Spleen (tissue), 11 donors: ENCODE measurements around the gene LAMA4. TPM values are rescaled to one million over a fixed set of nuclear protein-coding genes. Genes with fewer than 3 reads are reported as not detected.

Experiments
- DNase-seq: peaks from one replicate; pipeline ENCODE4 v3.0.0-alpha.2; 2020
- H3K27ac ChIP-seq, 8 donors: fragments of 200-600 bp; sonication (generic) in 7 of 8; 1 replicate in 4 of 8; 2 replicates in 4 of 8; pipeline versions ENCODE4 v1.5.0 to v1.8.0; 2016 to 2021; ENCODE audit warnings: inconsistent platforms in 4 of 8, mild to moderate bottlenecking in 4 of 8, moderate library complexity in 1 of 8
- H3K27me3 ChIP-seq, 7 donors: fragments of 200-600 bp; sonication (generic) in 6 of 7; replicated peaks in 1 of 7; 1 replicate in 4 of 7; 2 replicates in 3 of 7; pipeline versions ENCODE4 v1.5.0 to v1.8.0; 2016 to 2021; ENCODE audit warnings: inconsistent platforms in 3 of 7, mild to moderate bottlenecking in 1 of 7
- H3K36me3 ChIP-seq, 6 donors: fragments of 200-600 bp; sonication (generic) in 5 of 6; 1 replicate in 4 of 6; 2 replicates in 2 of 6; pipeline versions ENCODE4 v1.5.0 to v1.8.0; 2016 to 2021; ENCODE audit warnings: inconsistent platforms in 2 of 6
- H3K4me1 ChIP-seq, 6 donors: fragments of 200-600 bp; sonication (generic) in 5 of 6; 1 replicate in 3 of 6; 2 replicates in 3 of 6; pipeline versions ENCODE4 v1.5.0 to v1.8.0; 2016 to 2021; ENCODE audit warnings: inconsistent platforms in 3 of 6
- H3K4me3 ChIP-seq, 8 donors: fragments of 200-600 bp; sonication (generic) in 7 of 8; 1 replicate in 4 of 8; 2 replicates in 4 of 8; pipeline versions ENCODE4 v1.5.0 to v1.8.0; 2016 to 2021; ENCODE audit warnings: inconsistent platforms in 4 of 8, mild to moderate bottlenecking in 4 of 8, moderate library complexity in 2 of 8
- H3K9me3 ChIP-seq, 8 donors: fragments of 200-600 bp; sonication (generic) in 7 of 8; 1 replicate in 4 of 8; 2 replicates in 4 of 8; pipeline versions ENCODE4 v1.5.0 to v1.8.0; 2016 to 2021; ENCODE audit warnings: inconsistent platforms in 4 of 8
- POLR2A ChIP-seq, 3 donors: fragments of 450-650 bp; IDR thresholded peaks; one replicate each; pipeline ENCODE4 v1.5.1; 2017; ENCODE audit warnings: antibody characterized with exemption in 3 of 3, mild to moderate bottlenecking in 1 of 3
- POLR2AphosphoS5 ChIP-seq, 3 donors: sonication (generic); formaldehyde crosslinking; IDR thresholded peaks; one replicate each; pipeline ENCODE4 v1.5.1; 2017; ENCODE audit warnings: antibody characterized with exemption in 3 of 3
- WGBS, 5 donors: extraction: QIAGEN DNeasy Blood & Tissue Kit in 3 of 5; methylation state at CpG; one replicate each; pipeline versions ENCODE4 v1.1.5 to v1.1.7; 2013 to 2018; 5-methylcytosine and 5-hydroxymethylcytosine counted together
- intact Hi-C: fragments of 100-400 bp; cut with DNase I; formaldehyde crosslinking; loops from one replicate; pipeline ENCODE4 v1.15.0; 2023; ENCODE audit warnings: low total_unique reads
- polyA plus RNA-seq, 3 donors: library from polyadenylated mRNA; stranded (reverse); fragments of 200-250 nt; gene quantifications; one replicate each; pipeline ENCODE4 v1.2.1, GENCODE V29; 2013
- total RNA-seq, 7 donors: library from RNA; depleted of rRNA in 3 of 7; stranded (reverse); fragments of >200 nt in 3 of 7; fragmentation: NEBNext Ultra II Directional in 4 of 7; extraction: Animal tissue kit (Norgen Biotek cat#: 25700) in 4 of 7; gene quantifications; one replicate each; pipeline versions ENCODE4 v1.1.0 to v1.2.1, GENCODE V29; 2016 to 2021
- TF ChIP-seq, protein P1 (sequence below), 11 experiments: fragments of 200-600 bp in 7 of 11; fragments of 450-650 bp in 4 of 11; sonication (generic) in 4 of 11; IDR thresholded peaks in 8 of 11; conservative IDR thresholded peaks in 3 of 11; 1 replicate in 7 of 11; 2 replicates in 4 of 11; pipeline versions ENCODE4 v1.4.0 to v1.8.0; 2016 to 2021; ENCODE audit warnings: antibody characterized with exemption in 11 of 11, inconsistent platforms in 4 of 11, mild to moderate bottlenecking in 1 of 11
- donor health status: healthy with polysubstance abuse.
- donor health status: DM: no; HTN: no; CAD: no; lungs with moderate emphysema.
- donor health status: DM: no; HTN: no; CAD: no.
- donor health status: Bipolar disorder and iron deficiency.
- donor health status: healthy.
- donor health status: DM: no; HTN: no; CAD: no.
- donor health status: DM: yes; HTN: yes; CAD: no.

The LAMA4 gene
- total and polyA plus RNA-seq, 10 donors: 0.76 to 3.7 (median 2.5) TPM

DNA sequence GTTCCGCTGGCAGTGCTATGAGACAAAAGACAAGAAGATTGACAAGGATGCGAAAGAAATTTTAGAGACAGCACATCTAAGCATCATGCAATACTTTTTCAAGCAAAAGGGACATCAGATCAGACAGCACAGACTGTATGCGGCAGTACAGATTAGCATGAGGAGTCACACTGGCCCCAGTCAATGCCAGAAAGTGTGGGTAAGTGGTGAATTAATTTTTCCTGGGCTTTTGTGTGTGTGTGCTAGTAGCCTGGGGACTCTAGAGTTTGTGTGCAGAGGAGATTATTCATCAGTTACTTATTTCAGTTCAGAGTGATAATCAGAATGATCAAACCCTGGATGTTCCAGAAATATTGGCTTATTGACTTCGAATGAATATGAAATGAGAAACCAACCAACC lies 47.2 kb downstream of the LAMA4 start:
- intact Hi-C loops: no loop called here
- Histone ChIP-seq H3K36me3 (no peaks in the 10 kb centered on the region), H3K4me1 (no peaks in the 10 kb centered on the region), H3K27ac (no peak overlapping the region), H3K27me3 (peaks cover 0 to 21% (median 6%) of the 10 kb centered on the region in 7 donors), H3K9me3 (no peaks in the 10 kb centered on the region), H3K4me3 (no peak overlapping the region)
- TF ChIP-seq, protein P1, sequence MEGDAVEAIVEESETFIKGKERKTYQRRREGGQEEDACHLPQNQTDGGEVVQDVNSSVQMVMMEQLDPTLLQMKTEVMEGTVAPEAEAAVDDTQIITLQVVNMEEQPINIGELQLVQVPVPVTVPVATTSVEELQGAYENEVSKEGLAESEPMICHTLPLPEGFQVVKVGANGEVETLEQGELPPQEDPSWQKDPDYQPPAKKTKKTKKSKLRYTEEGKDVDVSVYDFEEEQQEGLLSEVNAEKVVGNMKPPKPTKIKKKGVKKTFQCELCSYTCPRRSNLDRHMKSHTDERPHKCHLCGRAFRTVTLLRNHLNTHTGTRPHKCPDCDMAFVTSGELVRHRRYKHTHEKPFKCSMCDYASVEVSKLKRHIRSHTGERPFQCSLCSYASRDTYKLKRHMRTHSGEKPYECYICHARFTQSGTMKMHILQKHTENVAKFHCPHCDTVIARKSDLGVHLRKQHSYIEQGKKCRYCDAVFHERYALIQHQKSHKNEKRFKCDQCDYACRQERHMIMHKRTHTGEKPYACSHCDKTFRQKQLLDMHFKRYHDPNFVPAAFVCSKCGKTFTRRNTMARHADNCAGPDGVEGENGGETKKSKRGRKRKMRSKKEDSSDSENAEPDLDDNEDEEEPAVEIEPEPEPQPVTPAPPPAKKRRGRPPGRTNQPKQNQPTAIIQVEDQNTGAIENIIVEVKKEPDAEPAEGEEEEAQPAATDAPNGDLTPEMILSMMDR (IDR thresholded peaks at IDR 0.05 in 8 of 11, conservative IDR thresholded peaks at IDR 0.05 in 3 of 11): no peak
- TF ChIP-seq POLR2AphosphoS5 (IDR thresholded peaks at IDR 0.05): no peak
- no peak for TF ChIP-seq POLR2A (IDR thresholded peaks at IDR 0.05)
- 91 to 98% (median 92%) methylated on average over 4 of the region's 4 CpGs for WGBS, 5 donors
- no peak for DNase-seq

DNA sequence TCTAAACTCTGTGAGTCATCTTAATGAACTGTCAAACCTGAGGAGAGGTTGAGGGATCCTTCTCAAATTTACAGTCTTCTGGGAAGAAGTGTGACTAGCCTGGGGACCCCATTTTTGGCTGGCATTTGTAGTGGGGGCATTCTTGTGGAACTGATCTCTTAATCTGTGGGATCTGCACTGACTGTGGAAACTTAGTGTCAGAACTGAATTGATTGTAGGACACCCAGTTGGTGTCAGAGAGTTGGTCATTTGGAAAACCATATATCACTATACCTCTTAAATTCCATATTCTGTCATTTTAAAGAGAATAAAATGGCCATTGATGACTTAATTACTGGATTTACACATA lies 48.3 kb downstream of the LAMA4 start:
- intact Hi-C loops: no loop called here
- TF ChIP-seq, protein P1 (IDR thresholded peaks at IDR 0.05 in 8 of 11, conservative IDR thresholded peaks at IDR 0.05 in 3 of 11): no peak
- TF ChIP-seq POLR2A (IDR thresholded peaks at IDR 0.05) (no peak), POLR2AphosphoS5 (IDR thresholded peaks at IDR 0.05) (no peak)
- H3K27me3 ChIP-seq: peaks cover 0 to 19% (median 0%) of the 10 kb centered on the region in 7 donors
- no peak overlapping the region for H3K27ac ChIP-seq
- H3K4me3 ChIP-seq: no peak overlapping the region
- H3K9me3 ChIP-seq: no peaks in the 10 kb centered on the region
- H3K4me1 ChIP-seq: no peaks in the 10 kb centered on the region
- DNase-seq: no peak
- no peaks in the 10 kb centered on the region for H3K36me3 ChIP-seq

DNA sequence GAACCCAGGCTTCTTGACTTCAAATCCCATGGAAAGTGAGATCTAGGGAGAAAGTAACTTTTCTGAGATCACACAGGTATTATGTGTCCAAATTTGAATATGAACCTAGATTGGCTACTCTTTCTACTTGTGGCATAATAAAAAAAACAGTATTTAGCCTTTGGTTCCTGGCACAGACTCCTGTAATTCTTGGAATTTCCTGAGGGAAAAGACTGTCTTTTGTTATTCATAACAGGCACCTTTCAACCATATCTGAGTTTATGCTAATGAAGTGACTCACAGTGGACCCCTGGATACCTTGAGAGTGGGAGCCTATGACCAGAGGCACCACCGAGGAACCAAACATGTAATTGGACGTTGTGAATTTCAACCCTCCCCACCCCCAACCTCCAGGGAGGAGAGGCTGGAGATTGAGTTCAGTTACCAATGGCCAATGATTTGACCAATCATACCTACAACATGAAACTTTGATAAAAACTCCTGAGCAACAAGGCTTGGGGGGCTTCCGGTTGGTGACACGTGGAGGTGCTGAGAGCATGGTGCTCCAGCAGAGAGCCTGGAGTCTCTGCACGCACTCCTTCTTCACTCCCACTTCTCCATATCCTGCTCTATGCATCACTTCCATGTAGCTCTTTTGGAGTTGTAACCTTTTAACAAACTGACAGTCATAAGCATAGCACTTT lies 48.8 kb downstream of the LAMA4 start:
- intact Hi-C loops: no loop called here
- no peaks in the 10 kb centered on the region for H3K36me3 ChIP-seq
- H3K9me3 ChIP-seq: no peaks in the 10 kb centered on the region
- DNase-seq: no peak
- no peak overlapping the region for H3K27ac ChIP-seq
- no peak overlapping the region for H3K4me3 ChIP-seq
- TF ChIP-seq, protein P1 (IDR thresholded peaks at IDR 0.05 in 8 of 11, conservative IDR thresholded peaks at IDR 0.05 in 3 of 11): no peak
- TF ChIP-seq POLR2AphosphoS5 (IDR thresholded peaks at IDR 0.05) (no peak), POLR2A (IDR thresholded peaks at IDR 0.05) (no peak)
- WGBS, 5 donors: 89 to 95% (median 90%) methylated on average over 5 of the region's 5 CpGs
- H3K4me1 ChIP-seq: no peaks in the 10 kb centered on the region
- peaks cover 0 to 19% (median 0%) of the 10 kb centered on the region in 7 donors for H3K27me3 ChIP-seq

DNA sequence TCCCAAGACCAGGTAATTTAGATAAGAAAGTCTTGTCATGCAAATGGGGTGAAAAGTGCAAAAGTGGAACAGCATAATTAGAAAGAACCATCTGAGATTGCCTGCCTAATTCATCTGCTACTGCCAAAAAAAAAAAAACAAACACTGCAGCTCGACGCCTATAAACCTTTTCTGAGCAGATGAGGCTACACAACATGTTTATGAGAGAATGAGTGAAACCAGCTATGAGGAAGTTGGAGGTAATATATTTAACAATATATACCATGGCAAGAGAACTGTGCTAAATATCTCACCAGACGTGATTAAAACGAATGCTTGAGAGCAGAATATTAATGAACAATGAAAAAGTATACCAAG lies 50.0 kb downstream of the LAMA4 start:
- H3K4me3 ChIP-seq: no peak overlapping the region
- H3K9me3 ChIP-seq: peaks cover 0 to 3% (median 0%) of the 10 kb centered on the region in 8 donors
- no peak overlapping the region for H3K27ac ChIP-seq
- no peak for TF ChIP-seq POLR2AphosphoS5 (IDR thresholded peaks at IDR 0.05)
- TF ChIP-seq, protein P1 (IDR thresholded peaks at IDR 0.05 in 8 of 11, conservative IDR thresholded peaks at IDR 0.05 in 3 of 11): no peak
- no peak for DNase-seq
- 74 to 89% (median 78%) methylated on average over 4 of the region's 4 CpGs for WGBS, 5 donors
- intact Hi-C loops: no loop called here
- H3K27me3 ChIP-seq: peaks cover 0 to 23% (median 0%) of the 10 kb centered on the region in 7 donors
- no peaks in the 10 kb centered on the region for H3K4me1 ChIP-seq
- H3K36me3 ChIP-seq: no peaks in the 10 kb centered on the region
